ENCODE data around the gene MAT1A.

GRCh38 chr10:80252296-80252887 is 37.1 kb downstream of the MAT1A start:
- no peak for TF ChIP-seq POLR2A (IDR thresholded peaks at IDR 0.05; ENCODE audit: borderline replicate concordance, extremely low read depth, insufficient read depth, insufficient read length)
- TF ChIP-seq, protein P1, sequence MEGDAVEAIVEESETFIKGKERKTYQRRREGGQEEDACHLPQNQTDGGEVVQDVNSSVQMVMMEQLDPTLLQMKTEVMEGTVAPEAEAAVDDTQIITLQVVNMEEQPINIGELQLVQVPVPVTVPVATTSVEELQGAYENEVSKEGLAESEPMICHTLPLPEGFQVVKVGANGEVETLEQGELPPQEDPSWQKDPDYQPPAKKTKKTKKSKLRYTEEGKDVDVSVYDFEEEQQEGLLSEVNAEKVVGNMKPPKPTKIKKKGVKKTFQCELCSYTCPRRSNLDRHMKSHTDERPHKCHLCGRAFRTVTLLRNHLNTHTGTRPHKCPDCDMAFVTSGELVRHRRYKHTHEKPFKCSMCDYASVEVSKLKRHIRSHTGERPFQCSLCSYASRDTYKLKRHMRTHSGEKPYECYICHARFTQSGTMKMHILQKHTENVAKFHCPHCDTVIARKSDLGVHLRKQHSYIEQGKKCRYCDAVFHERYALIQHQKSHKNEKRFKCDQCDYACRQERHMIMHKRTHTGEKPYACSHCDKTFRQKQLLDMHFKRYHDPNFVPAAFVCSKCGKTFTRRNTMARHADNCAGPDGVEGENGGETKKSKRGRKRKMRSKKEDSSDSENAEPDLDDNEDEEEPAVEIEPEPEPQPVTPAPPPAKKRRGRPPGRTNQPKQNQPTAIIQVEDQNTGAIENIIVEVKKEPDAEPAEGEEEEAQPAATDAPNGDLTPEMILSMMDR (IDR thresholded peaks at IDR 0.05 in 2 of 3, conservative IDR thresholded peaks at IDR 0.05 in 1 of 3; ENCODE audit: borderline replicate concordance in 1 of 3, insufficient read depth in 1 of 3, low read depth in 2 of 3, low read length in 2 of 3) = no peak
- TF ChIP-seq JUND (IDR thresholded peaks at IDR 0.05) = no peak
- TF ChIP-seq EZH2 (IDR thresholded peaks at IDR 0.05) = no peak
- no peak for TF ChIP-seq ZBTB33 (IDR thresholded peaks at IDR 0.05; ENCODE audit: extremely low read depth, insufficient replicate concordance, low read length)
